ENCODE data around the gene KSR2.
"Not testable (repeated sequence)": the region's sequence is repeated elsewhere in the genome, so short reads cannot be mapped to it uniquely, and the experiment has no call there.

KSR2 gene

GRCh38 chr12:117680312-117680711, 288.5 kb downstream of the KSR2 start:
- no peak for DNase-seq

- no peak for DNase-seq
Observed at GRCh38 chr12:117679776-117680175, 289.0 kb downstream of the KSR2 start.

GRCh38 chr12:117674763-117675162, 294.0 kb downstream of the KSR2 start:
- no peak for DNase-seq

GRCh38 chr12:117674313-117674712, 294.5 kb downstream of the KSR2 start:
- no peak for DNase-seq

GRCh38 chr12:117671734-117672133, 297.1 kb downstream of the KSR2 start:
- DNase-seq, result no peak

- no peak for DNase-seq
Observed at GRCh38 chr12:117664169-117664568, 304.6 kb downstream of the KSR2 start.

- DNase-seq, result no peak
Observed at GRCh38 chr12:117662620-117663395, 306.0 kb downstream of the KSR2 start.

DNA sequence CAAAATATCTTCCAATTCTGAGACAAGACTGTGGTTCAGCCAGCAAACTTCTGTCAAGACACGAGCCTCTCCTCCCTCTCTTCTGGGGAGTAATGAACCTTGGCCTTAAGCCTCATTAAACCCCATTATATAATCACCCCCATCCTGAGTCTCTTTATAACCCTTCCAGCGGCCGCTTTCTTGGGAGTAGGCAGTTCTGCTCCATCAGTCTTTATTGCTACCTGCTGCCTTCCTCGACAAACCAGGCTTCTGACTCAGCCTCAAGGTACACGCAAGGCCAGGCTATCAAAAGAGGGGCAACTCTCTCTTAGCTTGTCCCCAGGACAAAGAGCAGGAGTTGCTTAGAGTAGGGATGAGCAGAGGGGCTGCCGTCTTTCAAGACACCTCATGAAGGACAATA, 306.6 kb downstream of the KSR2 start:
- DNase-seq, result no peak

DNA sequence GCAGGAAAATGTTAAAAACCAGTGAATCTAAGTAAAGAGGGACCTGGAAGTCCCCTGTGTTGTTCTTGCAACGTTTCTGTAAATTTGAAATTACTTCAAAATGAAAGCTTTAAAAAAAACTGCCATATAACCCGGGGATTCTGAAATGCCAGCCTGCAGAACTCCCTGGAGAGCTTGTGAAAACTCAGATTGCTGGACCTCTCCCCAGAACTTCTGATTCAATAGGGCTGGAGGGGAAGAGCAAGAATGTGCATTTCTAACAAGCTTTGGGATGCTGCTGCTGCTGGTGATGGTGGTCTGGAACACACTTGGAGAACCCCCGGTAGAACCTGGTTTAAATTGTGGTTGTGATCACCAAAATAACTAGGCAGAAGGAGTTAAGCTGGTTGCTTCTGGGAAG, 307.3 kb downstream of the KSR2 start:
- no peak for DNase-seq

DNA sequence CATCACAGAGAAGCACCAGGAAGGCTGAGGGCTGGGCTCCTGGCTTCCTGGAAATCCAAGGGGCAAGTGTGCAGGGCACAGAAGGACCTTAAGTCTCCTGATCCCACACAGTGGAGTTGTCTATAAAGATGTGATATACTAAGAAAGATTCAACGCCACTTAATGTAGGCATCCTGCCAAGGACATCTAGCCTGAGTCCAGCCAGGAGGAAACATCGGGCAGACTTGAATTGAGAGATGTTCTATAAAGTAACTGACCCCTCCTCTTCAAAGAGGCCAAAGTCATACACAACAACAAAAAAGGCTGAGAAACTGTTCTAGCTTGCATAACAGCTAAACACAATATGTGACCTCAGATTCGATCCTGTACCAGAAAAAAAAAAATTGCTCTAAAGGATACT, 307.9 kb downstream of the KSR2 start:
- DNase-seq, result no peak

DNA sequence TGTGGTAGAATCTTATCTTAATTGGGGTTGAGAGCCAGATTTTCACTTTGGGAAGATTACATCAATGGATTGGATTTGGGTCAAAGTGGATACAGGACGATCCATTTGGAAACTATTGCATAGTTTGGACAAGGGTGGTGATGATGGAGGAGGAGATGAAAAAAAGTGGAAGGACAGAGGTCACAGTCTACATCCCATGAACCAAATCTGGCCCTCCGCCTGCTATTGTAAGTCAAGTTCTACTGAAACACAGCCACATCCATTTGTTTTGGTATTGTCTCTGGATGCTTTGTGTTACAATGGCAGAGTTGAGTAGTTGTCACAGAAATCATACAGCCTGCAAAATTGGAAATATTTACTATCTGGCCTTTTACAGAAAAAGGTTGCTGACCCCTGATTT, 310.6 kb downstream of the KSR2 start:
- DNase-seq, result no peak

GRCh38 chr12:117649796-117650195, 319.0 kb downstream of the KSR2 start:
- DNase-seq, result no peak

DNA sequence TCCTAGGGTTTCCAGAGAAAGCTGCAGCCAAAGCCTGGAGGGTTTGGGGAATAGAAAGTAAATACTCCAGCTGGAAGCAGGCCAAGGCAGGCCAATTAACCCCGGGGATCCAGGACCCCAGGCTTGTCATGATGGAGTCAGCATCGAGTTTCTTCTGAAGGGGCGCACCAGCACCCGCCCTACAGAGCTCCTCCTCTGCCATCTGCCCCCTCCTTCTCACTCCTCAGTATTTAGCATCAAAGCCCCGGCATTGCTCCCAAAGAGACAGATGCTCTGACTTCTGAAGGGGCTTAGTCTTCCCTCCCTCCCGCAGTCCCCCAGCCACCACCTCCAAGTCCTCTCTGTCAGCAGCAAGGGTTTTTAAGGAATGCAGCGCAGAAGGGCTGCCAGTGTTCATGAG, 322.3 kb downstream of the KSR2 start:
- no peak for DNase-seq

- DNase-seq, result no peak
Observed at GRCh38 chr12:117645473-117645872, 323.3 kb downstream of the KSR2 start.

DNA sequence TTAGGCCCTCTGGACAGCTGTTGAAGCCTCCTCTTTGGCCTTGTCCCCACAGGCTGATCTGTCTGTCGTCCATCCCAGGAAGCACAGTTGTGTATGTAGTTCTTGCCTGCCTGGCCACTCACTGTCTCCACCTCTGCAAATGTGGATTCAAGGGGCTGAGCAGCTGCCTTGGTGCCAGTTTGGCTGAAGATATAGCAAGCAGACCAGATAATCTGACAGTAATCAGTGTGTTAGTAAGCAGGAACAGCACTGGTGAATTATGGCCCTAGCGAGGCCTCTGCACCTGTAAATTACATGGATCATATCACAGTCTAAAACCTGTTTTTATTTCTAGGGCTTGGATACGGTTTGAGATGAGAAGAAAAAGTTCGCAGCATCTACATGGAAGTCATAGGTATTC, 324.8 kb downstream of the KSR2 start:
- no peak for DNase-seq

- no peak for DNase-seq
Observed at GRCh38 chr12:117641885-117642284, 326.9 kb downstream of the KSR2 start.

GRCh38 chr12:117640511-117640910, 328.3 kb downstream of the KSR2 start:
- DNase-seq, result no peak

GRCh38 chr12:117629454-117629853, 339.3 kb downstream of the KSR2 start:
- DNase-seq, result no peak

GRCh38 chr12:117628711-117629110, 340.1 kb downstream of the KSR2 start:
- DNase-seq, result not testable (repeated sequence)

GRCh38 chr12:117622741-117623140, 346.0 kb downstream of the KSR2 start:
- no peak for DNase-seq

DNA sequence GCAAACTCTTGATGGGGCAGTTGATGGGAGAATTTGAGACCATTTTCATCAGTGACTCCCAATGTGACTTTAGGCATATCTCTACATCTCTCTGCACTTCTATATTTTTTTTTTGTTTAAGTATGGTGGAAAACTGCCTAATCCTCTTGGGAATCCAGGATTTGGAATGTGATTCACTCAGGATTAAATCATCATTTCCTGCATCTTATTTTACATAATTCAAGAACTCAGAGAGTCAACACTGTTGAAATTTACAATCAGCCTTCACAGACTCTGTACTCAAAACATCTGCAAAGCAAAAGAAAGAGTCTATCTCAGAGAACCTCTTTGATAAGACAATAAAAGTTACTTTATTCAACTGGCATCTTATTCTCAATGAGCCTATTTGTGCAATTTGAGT, 346.7 kb downstream of the KSR2 start:
- no peak for DNase-seq

GRCh38 chr12:117607778-117608177, 361.0 kb downstream of the KSR2 start:
- no peak for DNase-seq

DNA sequence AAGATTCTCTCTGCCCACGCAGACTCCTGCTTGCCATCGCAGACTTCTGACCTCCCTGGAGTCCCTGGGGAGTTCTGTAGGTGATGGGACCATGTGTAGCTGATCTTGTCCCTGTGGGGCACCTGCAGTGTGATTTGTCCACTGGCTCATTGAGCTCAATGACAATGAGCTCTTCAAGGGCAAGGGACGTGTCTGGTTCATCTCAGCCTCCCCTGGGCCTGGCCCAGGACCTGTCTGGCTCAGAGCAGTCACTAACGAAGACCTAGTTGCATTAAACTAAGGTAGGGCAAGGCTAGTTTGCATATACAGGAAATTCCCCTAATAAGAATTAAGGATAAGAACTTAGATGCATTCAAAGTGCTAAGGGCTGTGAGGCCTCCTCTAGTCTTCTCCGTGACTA, 361.8 kb downstream of the KSR2 start:
- DNase-seq, result no peak

DNA sequence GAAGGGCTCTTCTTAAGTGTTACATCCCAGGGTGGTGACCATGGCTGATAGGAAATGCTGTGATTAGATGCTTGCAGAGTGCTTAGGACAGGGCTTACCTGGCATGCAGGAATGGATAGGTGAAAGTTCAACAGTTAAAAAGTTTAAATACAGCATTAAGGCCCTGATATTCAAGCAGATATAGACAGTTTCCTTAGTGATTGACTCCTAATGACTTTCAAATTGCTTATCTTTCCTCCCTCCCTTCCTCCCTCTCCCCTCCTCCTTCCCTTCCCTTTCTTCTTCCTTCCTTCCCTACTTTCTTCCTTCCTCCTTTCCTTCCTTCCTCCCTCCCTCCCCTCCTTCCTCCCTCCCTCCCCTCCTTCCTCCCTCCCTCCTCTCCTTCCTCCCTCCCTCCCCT, 362.8 kb downstream of the KSR2 start:
- no peak for DNase-seq

Data from NCI-H446 treated with DMSO at 0.1 percent for 48 hours (cell line).